Hepatocyte (in vitro differentiated cells): ENCODE results near the gene PTN. TPM values are rescaled to one million over a fixed set of nuclear protein-coding genes. Genes with fewer than 3 reads are reported as not detected.

Source experiments
- DNase-seq: peaks from one replicate; pipeline ENCODE4 v3.0.0-alpha.2; 2016; ENCODE audit warnings: low spot score
- H2AFZ ChIP-seq: fragments of 200-600 bp; sonication (generic); 2 replicates; pipeline ENCODE4 v1.6.0; 2016; ENCODE audit warnings: antibody characterized with exemption, mild to moderate bottlenecking
- H3K27ac ChIP-seq: fragments of 200-600 bp; sonication (generic); 2 replicates; pipeline ENCODE4 v1.5.1; 2016; ENCODE audit warnings: mild to moderate bottlenecking
- H3K27me3 ChIP-seq: fragments of 200-600 bp; sonication (generic); 2 replicates; pipeline ENCODE4 v1.6.1; 2016
- H3K36me3 ChIP-seq: fragments of 200-600 bp; sonication (generic); replicated peaks from 2 replicates; pipeline ENCODE4 v1.5.1; 2016; ENCODE audit warnings: low read depth; ENCODE audit not compliant: insufficient read depth
- H3K4me1 ChIP-seq: fragments of 200-600 bp; sonication (generic); 2 replicates; pipeline ENCODE4 v1.5.1; 2016; ENCODE audit warnings: mild to moderate bottlenecking, moderate library complexity; ENCODE audit not compliant: insufficient read depth
- H3K4me2 ChIP-seq: fragments of 200-600 bp; sonication (generic); 2 replicates; pipeline ENCODE4 v1.6.0; 2016
- H3K4me3 ChIP-seq: fragments of 200-600 bp; sonication (generic); 2 replicates; pipeline ENCODE4 v1.5.1; 2016; ENCODE audit warnings: mild to moderate bottlenecking
- H3K79me2 ChIP-seq: fragments of 200-600 bp; sonication (generic); 2 replicates; pipeline ENCODE4 v1.6.0; 2017; ENCODE audit warnings: mild to moderate bottlenecking
- H3K9me2 ChIP-seq: fragments of 200-600 bp; sonication (generic); replicated peaks from 2 replicates; pipeline ENCODE4 v1.6.0; 2017; ENCODE audit warnings: mild to moderate bottlenecking; ENCODE audit not compliant: insufficient read depth
- H3K9me3 ChIP-seq: fragments of 200-600 bp; sonication (generic); 2 replicates; pipeline ENCODE4 v1.5.1; 2016; ENCODE audit warnings: low read depth, mild to moderate bottlenecking
- H4K20me1 ChIP-seq: fragments of 200-600 bp; sonication (generic); 2 replicates; pipeline ENCODE4 v1.6.0; 2016; ENCODE audit warnings: mild to moderate bottlenecking; ENCODE audit not compliant: insufficient read depth, poor library complexity, severe bottlenecking
- EZH2 ChIP-seq: fragments of 200-600 bp; sonication (generic); IDR thresholded peaks from 2 replicates; pipeline ENCODE4 v1.6.1; 2016; ENCODE audit warnings: antibody characterized with exemption, mild to moderate bottlenecking, borderline replicate concordance
- EZH2phosphoT487 ChIP-seq: fragments of 200-600 bp; sonication (generic); IDR thresholded peaks from one replicate; pipeline ENCODE4 v1.6.1; 2018; ENCODE audit warnings: antibody characterized with exemption, mild to moderate bottlenecking, low read depth, moderate library complexity; ENCODE audit not compliant: unreplicated experiment, severe bottlenecking
- WGBS: methylation state at CpG from one replicate; pipeline ENCODE4 v1.1.6; 2016; ENCODE audit warnings: low lambda C conversion rate; ENCODE audit errors: missing lambda C conversion rate; 5-methylcytosine and 5-hydroxymethylcytosine counted together
- polyA plus RNA-seq: library from polyadenylated mRNA; unstranded; fragments of >200 nt; fragmentation: Nextera tagmentation; extraction: Ambion mirVana; gene quantifications from 2 replicates; pipeline ENCODE4 v1.2.1, GENCODE V29; 2016
- total RNA-seq: library from RNA; depleted of rRNA; stranded (reverse); fragments of >200 nt; gene quantifications from 2 replicates; pipeline ENCODE4 v1.2.3, GENCODE V29; 2014
- TF ChIP-seq, protein P1 (sequence below): fragments of 200-600 bp; sonication (generic); IDR thresholded peaks from 2 replicates; pipeline ENCODE4 v1.5.1; 2016; ENCODE audit warnings: antibody characterized with exemption, mild to moderate bottlenecking; ENCODE audit not compliant: poor library complexity

PTN gene
- total and polyA plus RNA-seq, 2 experiments from 2014 or later: 50.8 to 66.9 TPM

DNA sequence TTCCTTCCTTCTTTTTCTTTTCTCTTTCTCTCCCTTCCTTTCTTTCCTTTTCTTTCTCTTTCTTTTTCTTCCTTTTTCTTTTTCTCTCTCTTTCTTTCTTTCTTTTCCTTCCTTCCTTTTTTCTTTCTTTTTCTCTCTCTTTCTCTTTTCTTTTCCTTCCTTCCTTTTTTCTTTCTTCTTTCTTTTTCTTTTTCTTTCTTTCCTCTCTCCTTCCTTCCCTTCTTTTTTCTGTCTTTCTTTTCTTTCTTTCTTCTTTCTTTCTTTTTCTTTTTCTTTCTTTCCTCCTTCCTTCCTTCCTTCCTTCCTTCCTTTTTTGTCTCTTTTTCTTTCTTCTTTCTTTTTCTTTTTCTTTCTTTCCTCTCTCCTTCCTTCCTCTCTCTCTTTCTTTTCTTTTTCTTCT, 136.8 kb downstream of the PTN start:
- DNase-seq: no peak
- Histone ChIP-seq H2AFZ (no peak overlapping the region), H3K4me1 (no peaks in the 10 kb centered on the region), H3K36me3 (no peaks in the 10 kb centered on the region), H3K4me3 (no peak overlapping the region), H3K9me3 (no peaks in the 10 kb centered on the region), H3K27ac (no peak overlapping the region), H3K4me2 (no peak overlapping the region), H3K27me3 (no peaks in the 10 kb centered on the region), H4K20me1 (no peaks in the 10 kb centered on the region), H3K79me2 (no peaks in the 10 kb centered on the region), H3K9me2 (no peaks in the 10 kb centered on the region)
- TF ChIP-seq EZH2: no peak
- TF ChIP-seq, protein P1, sequence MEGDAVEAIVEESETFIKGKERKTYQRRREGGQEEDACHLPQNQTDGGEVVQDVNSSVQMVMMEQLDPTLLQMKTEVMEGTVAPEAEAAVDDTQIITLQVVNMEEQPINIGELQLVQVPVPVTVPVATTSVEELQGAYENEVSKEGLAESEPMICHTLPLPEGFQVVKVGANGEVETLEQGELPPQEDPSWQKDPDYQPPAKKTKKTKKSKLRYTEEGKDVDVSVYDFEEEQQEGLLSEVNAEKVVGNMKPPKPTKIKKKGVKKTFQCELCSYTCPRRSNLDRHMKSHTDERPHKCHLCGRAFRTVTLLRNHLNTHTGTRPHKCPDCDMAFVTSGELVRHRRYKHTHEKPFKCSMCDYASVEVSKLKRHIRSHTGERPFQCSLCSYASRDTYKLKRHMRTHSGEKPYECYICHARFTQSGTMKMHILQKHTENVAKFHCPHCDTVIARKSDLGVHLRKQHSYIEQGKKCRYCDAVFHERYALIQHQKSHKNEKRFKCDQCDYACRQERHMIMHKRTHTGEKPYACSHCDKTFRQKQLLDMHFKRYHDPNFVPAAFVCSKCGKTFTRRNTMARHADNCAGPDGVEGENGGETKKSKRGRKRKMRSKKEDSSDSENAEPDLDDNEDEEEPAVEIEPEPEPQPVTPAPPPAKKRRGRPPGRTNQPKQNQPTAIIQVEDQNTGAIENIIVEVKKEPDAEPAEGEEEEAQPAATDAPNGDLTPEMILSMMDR: no peak
- no peak for TF ChIP-seq EZH2phosphoT487

DNA sequence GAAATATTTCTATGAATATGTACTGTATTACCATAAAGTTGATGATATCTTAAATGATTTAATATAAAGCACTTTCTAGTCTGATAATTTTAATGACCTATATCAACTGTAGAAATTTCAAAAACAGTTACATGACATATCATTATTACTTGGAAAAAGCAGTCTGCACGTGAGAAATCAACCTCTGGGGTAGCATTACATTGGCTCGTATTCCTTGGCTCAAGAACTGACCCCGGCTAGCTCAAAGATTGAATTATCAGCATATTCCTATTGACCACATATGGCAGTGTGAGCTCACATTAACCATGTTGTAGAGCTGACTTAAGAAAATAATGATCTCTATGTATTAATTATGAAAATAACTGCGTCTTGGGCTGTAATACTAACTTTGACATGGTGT, 139.3 kb downstream of the PTN start:
- H3K27ac ChIP-seq: no peak overlapping the region
- no peaks in the 10 kb centered on the region for H3K79me2 ChIP-seq
- no peak overlapping the region for H2AFZ ChIP-seq
- H3K9me3 ChIP-seq: no peaks in the 10 kb centered on the region
- no peak for DNase-seq
- no peaks in the 10 kb centered on the region for H4K20me1 ChIP-seq
- 86% methylated on average over 4 of the region's 4 CpGs for WGBS
- H3K4me2 ChIP-seq: no peak overlapping the region
- TF ChIP-seq, protein P1: no peak
- TF ChIP-seq EZH2 (no peak), EZH2phosphoT487 (no peak)
- no peaks in the 10 kb centered on the region for H3K4me1 ChIP-seq
- H3K9me2 ChIP-seq: no peaks in the 10 kb centered on the region
- no peaks in the 10 kb centered on the region for H3K27me3 ChIP-seq
- no peaks in the 10 kb centered on the region for H3K36me3 ChIP-seq
- no peak overlapping the region for H3K4me3 ChIP-seq

DNA sequence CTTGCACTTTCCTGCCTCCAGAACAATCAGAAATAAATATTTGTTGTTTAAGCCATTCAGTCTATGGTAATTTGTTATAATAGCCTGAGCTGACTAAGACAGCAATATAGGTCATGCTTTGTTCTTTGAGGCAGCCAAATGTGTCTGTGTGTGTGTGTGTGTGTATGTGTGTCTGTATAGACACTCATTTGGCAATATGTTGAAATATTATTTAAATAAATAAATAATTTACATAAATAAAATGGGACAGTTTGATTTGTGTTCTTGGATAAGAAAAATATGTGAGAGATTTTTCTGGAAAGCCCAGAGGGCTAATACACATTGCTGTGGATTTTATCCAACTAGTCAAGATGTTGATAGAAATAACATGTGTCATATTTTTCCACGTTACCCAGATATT, 140.2 kb downstream of the PTN start:
- no peak overlapping the region for H3K4me3 ChIP-seq
- H3K4me1 ChIP-seq: no peaks in the 10 kb centered on the region
- H4K20me1 ChIP-seq: no peaks in the 10 kb centered on the region
- no peak overlapping the region for H3K27ac ChIP-seq
- no peak overlapping the region for H2AFZ ChIP-seq
- DNase-seq: no peak
- H3K36me3 ChIP-seq: no peaks in the 10 kb centered on the region
- no peak overlapping the region for H3K4me2 ChIP-seq
- no peaks in the 10 kb centered on the region for H3K9me3 ChIP-seq
- H3K79me2 ChIP-seq: no peaks in the 10 kb centered on the region
- no peak for TF ChIP-seq EZH2
- TF ChIP-seq EZH2phosphoT487: no peak
- TF ChIP-seq, protein P1: no peak
- 63% methylated on average over 1 of the region's 1 CpG for WGBS
- no peaks in the 10 kb centered on the region for H3K27me3 ChIP-seq
- no peaks in the 10 kb centered on the region for H3K9me2 ChIP-seq

DNA sequence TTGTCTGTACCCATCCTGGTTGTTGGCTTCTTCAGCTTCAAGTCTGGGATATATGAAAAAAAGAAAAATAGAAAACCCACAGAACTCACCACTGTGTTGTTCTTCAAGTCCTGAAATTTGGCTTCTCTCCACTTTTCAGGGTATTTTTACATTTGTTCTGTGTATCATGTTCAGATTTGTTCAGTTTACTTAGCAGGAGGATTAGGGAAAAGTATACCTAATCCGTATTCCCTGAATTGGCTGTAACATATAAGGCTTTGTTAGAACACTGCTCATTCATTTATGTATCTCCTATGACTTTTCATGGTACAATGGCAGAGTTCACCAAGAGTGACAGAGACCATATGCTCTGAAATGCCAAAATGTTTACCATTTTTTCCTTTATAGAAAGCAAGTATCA, 146.9 kb downstream of the PTN start:
- no peaks in the 10 kb centered on the region for H3K36me3 ChIP-seq
- no peaks in the 10 kb centered on the region for H3K79me2 ChIP-seq
- no peaks in the 10 kb centered on the region for H3K9me2 ChIP-seq
- H2AFZ ChIP-seq: no peak overlapping the region
- no peaks in the 10 kb centered on the region for H3K27me3 ChIP-seq
- no peak overlapping the region for H3K4me3 ChIP-seq
- DNase-seq: no peak
- no peaks in the 10 kb centered on the region for H4K20me1 ChIP-seq
- no peak overlapping the region for H3K4me2 ChIP-seq
- no peak overlapping the region for H3K27ac ChIP-seq
- 52% methylated on average over 1 of the region's 1 CpG for WGBS
- TF ChIP-seq EZH2phosphoT487 (no peak), EZH2 (no peak)
- TF ChIP-seq, protein P1: no peak
- no peaks in the 10 kb centered on the region for H3K4me1 ChIP-seq
- no peaks in the 10 kb centered on the region for H3K9me3 ChIP-seq
